NCI-H345 treated with DMSO at 0.1 percent for 48 hours (cell line): ENCODE measurements around the gene EEFSEC.

Experiments used
- DNase-seq: peaks from one replicate; lab custom pipeline; 2025; ENCODE audit not compliant: unreplicated experiment; lab: John Stamatoyannopoulos, UW

Gene EEFSEC

DNA sequence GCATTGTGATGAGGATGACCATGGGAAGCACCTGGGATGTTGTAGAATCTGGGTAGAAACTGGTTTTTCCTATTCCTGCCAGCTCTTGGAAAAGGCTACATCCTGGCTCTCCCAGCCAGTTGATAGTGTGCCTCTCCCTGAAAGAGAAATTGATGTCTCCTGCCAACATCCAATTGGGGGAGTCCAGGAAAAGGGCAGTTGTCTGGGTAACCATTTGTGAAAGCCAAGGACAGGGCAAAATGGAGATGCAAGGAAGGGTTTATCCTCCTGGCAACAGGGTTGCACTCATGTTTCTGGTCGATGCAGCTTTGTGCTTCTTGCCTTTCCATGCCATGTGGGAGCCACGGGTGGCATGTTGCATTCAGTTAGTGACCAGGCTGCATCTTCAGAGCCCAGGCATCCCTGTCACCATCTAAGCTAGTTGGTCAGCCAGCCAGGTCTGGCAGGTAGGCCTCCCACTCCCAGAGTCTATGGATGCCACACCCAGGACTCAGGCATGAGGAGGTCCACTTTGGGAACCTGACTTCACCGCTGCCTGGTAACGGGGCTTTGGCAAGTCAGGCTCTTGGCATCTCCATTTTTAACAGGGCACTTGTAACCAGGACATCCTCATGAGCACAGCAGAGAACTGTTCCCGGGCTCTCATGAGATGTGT is 159.9 kb downstream of the EEFSEC start:
- no peak for DNase-seq

- DNase-seq, result no peak
These were observed 160.7 kb downstream of the EEFSEC start for GRCh38 chr3:128313935-128314334.

GRCh38 chr3:128315313-128315712 is 162.0 kb downstream of the EEFSEC start:
- no peak for DNase-seq

DNA sequence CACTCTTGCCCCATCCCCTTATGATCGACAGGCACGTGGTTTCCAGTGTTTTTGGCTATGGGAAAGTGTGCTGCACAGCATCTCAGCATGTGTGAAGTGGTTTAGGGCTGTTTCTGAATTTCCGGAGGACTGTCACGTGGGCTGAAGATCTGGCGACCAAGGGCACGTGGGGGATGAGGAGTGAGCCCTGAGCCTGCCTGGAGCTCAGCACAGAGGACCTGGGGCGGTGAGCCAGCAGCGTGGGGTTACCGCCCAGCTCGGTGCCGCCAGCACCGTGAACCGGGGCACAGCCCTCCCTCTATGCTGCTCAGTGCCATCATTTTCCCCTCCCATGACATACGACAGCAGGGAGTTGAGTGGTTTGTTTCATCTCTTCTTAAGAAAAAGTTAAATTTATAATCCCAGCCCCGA is 163.2 kb downstream of the EEFSEC start:
- no peak for DNase-seq

DNA sequence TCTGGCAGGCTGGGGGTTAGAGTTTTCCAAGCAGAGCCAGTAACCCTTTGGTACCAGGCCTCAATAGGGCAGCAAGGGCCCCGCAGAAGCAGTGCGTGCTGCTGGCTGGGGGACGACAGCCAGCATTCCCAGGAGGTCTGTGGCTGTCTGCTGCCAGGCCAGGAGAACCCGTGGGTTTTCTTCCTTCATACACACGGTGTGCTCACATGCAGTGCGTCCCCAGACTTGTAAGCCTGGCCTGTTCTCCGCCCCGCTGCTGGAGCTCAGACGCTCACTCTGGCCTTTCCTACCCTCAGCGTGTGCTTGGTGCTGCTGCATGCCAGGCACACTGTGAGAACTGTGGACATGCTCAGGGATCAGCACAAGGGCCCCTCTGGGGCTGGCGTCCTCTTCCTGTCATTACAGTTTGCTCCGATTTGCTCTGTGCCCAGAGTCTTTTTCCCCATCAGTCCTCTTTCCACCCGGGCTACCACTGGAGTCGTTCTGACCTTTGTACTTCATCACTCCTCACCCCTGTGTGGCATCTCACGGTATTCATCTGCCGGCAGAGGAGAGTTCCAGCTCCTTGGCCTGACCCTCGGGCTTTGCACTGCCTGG is 163.9 kb downstream of the EEFSEC start:
- no peak for DNase-seq

- no peak for DNase-seq
These were observed 164.5 kb downstream of the EEFSEC start for GRCh38 chr3:128317698-128318231.

DNA sequence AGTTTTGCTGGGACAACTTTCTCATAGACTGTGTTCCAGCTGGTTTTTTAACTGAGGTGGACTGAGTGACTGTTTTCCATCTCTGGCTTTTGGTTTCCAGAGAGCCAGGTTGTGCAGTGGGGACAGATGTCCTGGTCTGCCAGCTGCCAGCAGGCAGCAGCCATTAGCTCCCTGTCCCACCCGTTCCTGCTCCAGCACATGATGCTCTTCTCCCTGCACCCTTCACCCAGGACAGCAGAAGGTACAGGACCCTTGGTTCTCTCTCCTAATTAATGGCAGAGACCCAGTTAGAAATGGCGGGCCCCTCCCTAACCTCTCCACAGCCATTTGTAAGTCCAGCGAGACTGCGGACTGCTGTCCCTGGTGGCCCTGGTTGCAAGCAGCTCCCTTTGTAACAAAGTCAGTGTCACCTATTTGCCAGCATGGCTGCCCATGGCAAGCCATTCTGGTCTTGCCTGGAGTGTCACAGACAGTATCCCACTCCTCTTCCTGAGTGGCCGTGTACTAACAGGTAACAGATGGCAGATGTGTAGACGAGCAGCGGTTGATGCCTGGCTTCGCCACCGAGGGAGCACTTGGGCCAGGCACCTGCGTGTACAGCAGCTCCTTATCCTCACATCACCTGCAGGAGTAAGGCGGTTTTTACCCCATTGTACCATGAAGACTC is 165.1 kb downstream of the EEFSEC start:
- DNase-seq, result no peak

DNA sequence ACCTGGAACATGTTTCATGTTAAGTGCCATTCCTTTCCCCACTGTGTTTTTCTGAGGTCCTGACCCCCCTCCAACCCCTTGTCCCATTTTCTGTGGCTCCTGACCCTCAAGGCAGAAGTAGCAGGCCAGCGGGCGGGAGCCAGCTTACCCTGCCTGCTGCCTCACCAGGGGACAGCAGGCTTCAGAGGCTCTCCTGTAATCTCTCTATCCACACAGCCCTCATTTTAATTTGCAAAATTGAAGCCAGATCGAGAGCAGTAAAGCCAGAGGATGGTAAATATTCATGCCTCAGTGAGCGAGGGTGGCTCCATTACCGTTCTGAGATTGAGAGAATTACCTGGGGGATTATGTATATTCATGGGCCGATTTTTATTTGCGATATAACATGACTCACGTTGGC is 165.8 kb downstream of the EEFSEC start:
- DNase-seq, result no peak

- peak; percentile 6 for DNase-seq
These were observed 166.5 kb downstream of the EEFSEC start for GRCh38 chr3:128319741-128320141.

DNA sequence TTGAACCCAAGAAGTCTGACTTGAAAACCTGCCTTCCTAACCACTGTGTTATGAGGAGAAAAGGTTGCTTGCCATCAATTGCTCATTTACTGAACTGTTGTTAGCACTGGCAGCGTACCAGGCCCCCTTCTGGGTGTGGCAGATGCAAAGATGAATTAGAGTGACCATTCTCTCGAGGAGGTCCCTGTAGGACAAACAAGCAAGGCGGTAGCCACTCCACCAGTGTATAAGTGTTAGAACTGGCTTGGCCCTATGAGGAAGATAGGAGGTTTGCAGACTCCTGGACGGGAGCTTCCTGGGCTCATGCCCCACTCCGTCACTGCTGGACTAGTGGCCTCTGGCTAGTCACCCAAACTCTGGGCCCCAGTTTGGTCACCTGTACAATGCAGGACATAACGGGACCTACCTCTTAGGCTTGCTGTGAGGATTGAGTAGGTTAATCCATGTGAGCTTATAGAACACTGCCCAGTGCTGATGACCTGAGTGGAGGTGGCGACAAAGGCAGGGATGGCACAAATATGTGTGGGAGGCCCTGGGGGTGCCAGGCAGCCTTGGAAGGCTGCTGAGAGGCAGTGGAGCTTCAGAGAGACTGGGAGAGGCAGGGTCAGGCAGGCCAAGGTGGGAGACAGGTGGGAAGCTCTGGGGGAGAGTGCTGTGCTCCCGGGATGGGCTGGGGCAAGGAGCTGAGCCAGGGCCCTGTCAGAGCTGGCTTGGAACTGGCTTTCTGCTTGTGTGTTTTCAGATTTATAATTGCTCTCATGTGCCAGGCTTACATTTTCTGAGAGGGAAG is 167.5 kb downstream of the EEFSEC start:
- DNase-seq, result no peak

DNA sequence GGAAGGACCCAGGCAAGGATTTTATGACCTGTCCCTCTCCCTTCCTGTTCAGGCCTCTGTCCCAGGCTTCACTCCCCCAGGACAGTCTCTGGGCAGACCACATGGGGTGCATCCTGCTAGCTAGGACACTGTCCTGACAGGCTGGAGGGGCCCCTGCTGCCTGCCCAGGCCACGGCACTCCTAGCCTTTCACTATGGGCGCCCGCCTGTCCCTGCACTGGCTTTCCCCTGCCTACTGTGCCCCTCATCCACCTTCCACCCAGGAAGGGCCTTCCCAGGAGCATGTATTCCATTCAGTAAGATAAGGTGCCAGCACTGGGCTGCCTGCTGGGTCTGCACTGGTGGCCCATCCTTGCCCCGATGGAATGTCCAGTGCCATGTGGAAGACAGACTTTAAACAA is 168.1 kb downstream of the EEFSEC start:
- DNase-seq, result no peak

DNA sequence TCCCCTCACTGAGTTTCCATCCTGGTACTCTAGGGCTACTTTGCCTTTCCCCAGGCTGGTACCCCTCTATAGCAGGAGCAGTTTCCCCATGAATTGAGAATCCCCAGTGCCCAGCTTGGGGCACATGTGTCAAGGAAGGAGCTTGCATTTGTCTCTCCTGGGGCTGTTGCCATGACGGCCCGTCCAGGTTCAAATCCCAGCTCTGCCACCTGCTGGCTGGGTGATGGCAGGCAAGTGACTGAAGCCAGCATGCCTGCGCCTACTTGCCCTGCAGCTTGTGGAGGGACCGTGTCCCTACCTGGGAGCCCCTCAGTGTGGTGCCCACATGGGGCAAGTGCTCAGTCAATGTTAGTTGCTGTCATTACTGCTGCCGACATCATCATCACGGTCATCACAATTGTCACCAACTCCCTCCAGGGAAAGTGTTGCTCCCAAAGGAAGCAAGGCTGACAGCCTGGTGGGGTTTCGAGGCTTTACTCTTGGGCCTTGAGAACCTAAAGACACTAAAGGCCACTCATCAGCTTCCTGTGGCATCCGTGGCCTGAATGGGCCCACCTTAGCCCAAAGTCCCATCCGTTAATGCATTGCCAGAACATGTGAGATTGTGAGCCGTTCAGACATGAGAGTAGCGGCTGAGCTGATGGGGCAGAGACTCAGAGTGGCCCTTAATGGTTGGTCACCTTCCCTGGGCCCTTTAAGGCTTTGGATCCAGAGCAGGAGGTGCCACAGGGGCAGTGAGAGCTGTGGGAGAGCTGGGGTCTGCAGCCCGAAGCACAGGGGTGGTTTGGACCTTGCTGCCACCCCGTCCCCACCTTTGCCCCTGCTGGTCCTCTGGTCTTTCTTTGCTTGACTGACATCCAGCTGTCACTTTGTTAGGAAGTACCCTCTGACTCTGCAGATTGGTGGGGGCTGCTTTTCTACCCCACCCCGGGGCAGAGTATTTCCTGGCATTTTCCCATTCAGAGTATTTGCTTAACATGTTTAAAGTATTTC is 169.0 kb downstream of the EEFSEC start:
- DNase-seq, result peak; percentile 12

DNA sequence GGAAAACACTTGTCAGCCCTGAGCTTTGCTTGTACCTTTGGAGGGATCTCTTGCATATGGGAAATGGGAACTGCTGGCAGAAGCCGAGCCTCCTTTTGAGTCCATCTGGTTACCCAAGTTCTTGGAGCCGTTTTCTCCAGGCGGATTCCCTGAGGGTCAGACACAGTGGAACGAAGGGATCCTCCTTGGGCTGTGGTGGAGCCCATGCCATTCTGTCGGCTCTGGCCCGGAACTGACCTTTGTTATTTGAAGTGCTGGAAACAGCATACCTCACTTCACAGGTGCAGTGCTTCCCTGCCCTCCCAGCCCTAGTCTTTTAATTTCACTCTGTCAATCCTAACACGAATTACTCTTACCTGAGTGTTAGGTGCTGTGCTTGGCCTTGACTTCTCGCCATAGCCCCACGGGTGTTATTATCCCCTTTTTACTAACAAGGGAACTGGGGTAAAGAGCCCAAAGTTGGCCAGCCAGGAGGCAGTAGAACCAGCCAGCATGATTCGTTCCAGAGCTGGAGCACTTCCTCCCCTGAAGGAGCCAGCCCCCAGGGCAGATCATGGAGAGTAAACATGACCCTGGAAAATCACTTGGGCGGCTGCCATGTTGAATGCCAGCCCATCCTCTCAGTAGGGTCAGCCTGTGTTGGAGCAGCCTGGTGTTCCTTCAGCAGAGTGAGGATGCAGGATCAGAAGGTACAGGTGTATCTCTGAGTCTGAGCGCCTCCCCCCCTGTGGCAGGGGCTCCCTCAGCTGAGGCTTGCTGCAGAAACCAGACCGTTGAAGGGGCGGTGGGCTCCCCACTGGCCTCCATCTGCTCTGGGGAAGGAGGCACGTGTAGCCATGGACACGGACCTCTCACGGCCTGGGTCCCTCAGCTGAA is 170.2 kb downstream of the EEFSEC start:
- DNase-seq, result no peak

GRCh38 chr3:128324911-128325592 is 171.8 kb downstream of the EEFSEC start:
- DNase-seq, result no peak

DNA sequence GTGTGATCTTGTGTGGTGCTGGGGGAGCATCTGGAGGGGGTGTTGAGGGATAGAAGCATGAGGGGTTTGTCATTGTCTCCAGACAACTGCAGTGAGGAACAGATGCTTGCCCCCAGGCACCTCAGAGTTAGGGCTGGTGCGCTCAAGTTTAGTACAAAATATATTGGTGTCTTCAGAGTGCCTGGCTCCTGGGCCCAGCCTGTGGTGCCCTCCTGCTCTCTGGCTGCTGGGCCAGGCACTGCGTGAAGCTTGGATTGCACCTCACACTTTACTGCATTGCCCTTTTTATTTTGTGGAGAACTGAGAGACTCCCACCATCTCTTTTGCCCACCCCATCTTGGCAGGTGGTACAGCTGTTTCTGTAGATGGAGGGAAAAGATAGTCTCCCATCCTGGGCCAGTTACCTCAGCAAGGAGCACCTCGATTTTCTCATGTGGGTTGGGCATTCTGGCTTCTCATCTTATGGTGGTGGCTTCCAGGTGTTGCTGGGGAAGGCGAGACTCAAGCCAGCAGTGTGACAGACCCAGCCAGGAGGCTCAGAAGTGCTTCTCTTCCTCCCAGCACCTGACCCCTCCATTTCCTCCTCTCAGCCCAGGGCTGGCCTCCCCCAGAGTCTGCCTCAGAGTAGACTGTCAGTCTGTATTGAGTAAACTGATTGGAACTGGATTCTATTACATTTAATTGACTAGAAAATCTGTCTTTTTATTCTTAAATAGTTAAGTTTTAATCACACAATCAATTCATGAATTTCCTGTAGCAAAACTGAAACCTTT is 173.0 kb downstream of the EEFSEC start:
- DNase-seq, result no peak

DNA sequence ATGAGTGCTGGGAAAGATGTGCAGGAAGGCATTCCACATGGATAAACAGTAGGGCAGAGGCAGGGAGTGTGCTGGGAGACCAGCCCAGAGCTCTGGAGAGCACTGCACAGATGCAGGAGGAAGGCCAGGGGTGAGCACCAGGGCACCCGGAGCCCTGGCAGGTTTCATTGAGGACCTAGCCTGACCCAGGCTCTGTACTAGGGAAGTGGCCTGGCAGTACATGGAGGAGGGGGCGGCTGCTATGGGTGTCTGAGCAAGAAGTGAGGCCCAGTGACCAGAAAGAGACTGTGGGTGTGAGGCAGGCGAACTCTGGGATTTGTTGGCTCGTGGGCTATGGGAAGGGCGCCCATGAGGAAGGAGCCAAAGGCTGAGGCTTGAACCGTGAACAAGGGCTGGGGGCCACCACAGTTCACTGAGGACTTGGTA is 174.3 kb downstream of the EEFSEC start:
- DNase-seq, result no peak

GRCh38 chr3:128328546-128329458 is 175.5 kb downstream of the EEFSEC start:
- no peak for DNase-seq
